MM.1S (cell line): ENCODE data around the gene PSMB5.

Experiments
- CTCF ChIP-seq: fragments of 300-600 bp; sonication (generic); IDR thresholded peaks from 2 replicates; pipeline ENCODE4 v1.5.1; 2016; ENCODE audit warnings: antibody characterized with exemption, low read length, mixed read lengths
- EZH2 ChIP-seq: fragments of 300-600 bp; sonication (generic); optimal IDR thresholded peaks from 2 replicates; pipeline ENCODE3; 2017; ENCODE audit warnings: low read depth, mild to moderate bottlenecking, antibody characterized with exemption, low read length, mixed read lengths

GRCh38 chr14:23057757-23058653 lies 23.3 kb upstream of the PSMB5 start:
- TF ChIP-seq CTCF (peak; percentile 68), EZH2 (no peak)
